OCI-LY1 (cell line): ENCODE measurements around the gene AKNAD1.

Experiments used
- H2AFZ ChIP-seq: fragments of 200-600 bp; sonication (generic), shearing (Covaris generic); 2 replicates; pipeline ENCODE4 v1.6.0; 2014; ENCODE audit warnings: antibody characterized with exemption, mild to moderate bottlenecking, low read length
- H3F3A ChIP-seq: fragments of 200-600 bp; sonication (generic), shearing (Covaris generic); 2 replicates; pipeline ENCODE4 v1.6.0; 2014; ENCODE audit warnings: mild to moderate bottlenecking, antibody characterized with exemption, low read length, moderate library complexity; ENCODE audit not compliant: insufficient read depth
- H3K27ac ChIP-seq: fragments of 200-600 bp; sonication (generic); 2 replicates; pipeline ENCODE4 v1.5.1; 2014; ENCODE audit warnings: low read length, mixed run types, mild to moderate bottlenecking, low read depth; ENCODE audit not compliant: poor library complexity, severe bottlenecking
- H3K27me3 ChIP-seq: fragments of 200-600 bp; sonication (generic); 2 replicates; pipeline ENCODE4 v1.6.0; 2014; ENCODE audit warnings: antibody characterized with exemption, mild to moderate bottlenecking, low read length, moderate library complexity; ENCODE audit not compliant: insufficient read depth
- H3K36me3 ChIP-seq: fragments of 200-600 bp; sonication (generic); 2 replicates; pipeline ENCODE4 v1.6.1; 2014; ENCODE audit warnings: mild to moderate bottlenecking, antibody characterized with exemption, low read length, moderate library complexity, mixed read lengths; ENCODE audit not compliant: insufficient read depth
- H3K4me1 ChIP-seq: fragments of 200-600 bp; sonication (generic); 2 replicates; pipeline ENCODE4 v1.5.1; 2014; ENCODE audit warnings: mild to moderate bottlenecking, low read length, moderate library complexity; ENCODE audit not compliant: insufficient read depth, severe bottlenecking
- H3K4me2 ChIP-seq: fragments of 200-600 bp; sonication (generic), shearing (Covaris generic); 2 replicates; pipeline ENCODE4 v1.6.1; 2014; ENCODE audit warnings: low read length
- H3K4me3 ChIP-seq: fragments of 200-600 bp; sonication (generic); 2 replicates; pipeline ENCODE4 v1.5.1; 2014; ENCODE audit warnings: low read length, low read depth, mild to moderate bottlenecking, mixed read lengths; ENCODE audit not compliant: poor library complexity, severe bottlenecking
- H3K79me2 ChIP-seq: fragments of 200-600 bp; shearing (Covaris generic); 2 replicates; pipeline ENCODE4 v1.6.1; 2016; ENCODE audit warnings: mixed run types, low read length, mixed read lengths; ENCODE audit not compliant: insufficient read depth
- H3K9ac ChIP-seq: fragments of 200-600 bp; sonication (generic), shearing (Covaris generic); 2 replicates; pipeline ENCODE4 v1.6.1; 2014; ENCODE audit warnings: mild to moderate bottlenecking, low read length, mixed read lengths
- H3K9me2 ChIP-seq: fragments of 200-600 bp; sonication (generic), shearing (Covaris generic); 2 replicates; pipeline ENCODE4 v1.6.1; 2014; ENCODE audit warnings: low read depth, mild to moderate bottlenecking, low read length, mixed read lengths
- H3K9me3 ChIP-seq: fragments of 200-600 bp; shearing (Covaris generic); 2 replicates; pipeline ENCODE4 v1.6.1; 2014; ENCODE audit warnings: low read length, mixed read lengths
- H4K20me1 ChIP-seq: fragments of 200-600 bp; sonication (generic), shearing (Covaris generic); 2 replicates; pipeline ENCODE4 v1.6.0; 2016; ENCODE audit warnings: mild to moderate bottlenecking, low read length; ENCODE audit not compliant: insufficient read depth
- CTCF ChIP-seq: fragments of 200-600 bp; sonication (generic), shearing (Covaris generic); IDR thresholded peaks from 2 replicates; pipeline ENCODE4 v1.5.1; 2017; ENCODE audit warnings: mild to moderate bottlenecking, antibody characterized with exemption, low read length, moderate library complexity, mixed read lengths
- EZH2 ChIP-seq: fragments of 200-600 bp; sonication (generic), shearing (Covaris generic); IDR thresholded peaks from 2 replicates; pipeline ENCODE4 v1.8.0; 2017; ENCODE audit warnings: borderline replicate concordance, mixed run types, mild to moderate bottlenecking, antibody characterized with exemption, low read length, moderate library complexity, mixed read lengths

AKNAD1 gene

GRCh38 chr1:108813326-108813725, 43.6 kb downstream of the AKNAD1 start:
- no peaks in the 10 kb centered on the region for H3K4me1 ChIP-seq
- no peak overlapping the region for H2AFZ ChIP-seq
- H3K36me3 ChIP-seq: peaks cover 10% of the 10 kb centered on the region; the same call in 1 of the 2 replicates
- H3K9me3 ChIP-seq: no peaks in the 10 kb centered on the region
- no peaks in the 10 kb centered on the region for H3K9me2 ChIP-seq
- H3K27ac ChIP-seq: no peak overlapping the region
- H3K79me2 ChIP-seq: no peaks in the 10 kb centered on the region
- H3K27me3 ChIP-seq: no peaks in the 10 kb centered on the region
- no peak overlapping the region for H3K9ac ChIP-seq
- no peak overlapping the region for H3K4me2 ChIP-seq
- TF ChIP-seq CTCF (no peak), EZH2 (no peak)
- no peak overlapping the region for H3K4me3 ChIP-seq
- no peaks in the 10 kb centered on the region for H3F3A ChIP-seq
- no peaks in the 10 kb centered on the region for H4K20me1 ChIP-seq

GRCh38 chr1:108811611-108812010, 45.3 kb downstream of the AKNAD1 start:
- Histone ChIP-seq H3K4me1 (no peaks in the 10 kb centered on the region), H3K36me3 (peaks cover 16% of the 10 kb centered on the region; the same call in 1 of the 2 replicates), H3K27ac (no peak overlapping the region), H3K4me2 (no peak overlapping the region), H3F3A (no peaks in the 10 kb centered on the region), H3K27me3 (no peaks in the 10 kb centered on the region), H4K20me1 (no peaks in the 10 kb centered on the region), H3K9me3 (no peaks in the 10 kb centered on the region), H3K9ac (no peak overlapping the region), H3K79me2 (no peaks in the 10 kb centered on the region), H3K9me2 (no peaks in the 10 kb centered on the region), H3K4me3 (no peak overlapping the region), H2AFZ (no peak overlapping the region)
- TF ChIP-seq CTCF: no peak
- TF ChIP-seq EZH2: no peak

GRCh38 chr1:108808438-108808837, 48.5 kb downstream of the AKNAD1 start:
- Histone ChIP-seq H3K4me3 (no peak overlapping the region), H3K9me2 (no peaks in the 10 kb centered on the region), H3K9ac (no peak overlapping the region), H3K4me2 (no peak overlapping the region), H3K9me3 (no peaks in the 10 kb centered on the region), H4K20me1 (no peaks in the 10 kb centered on the region), H3K4me1 (no peaks in the 10 kb centered on the region), H3K79me2 (no peaks in the 10 kb centered on the region), H3K27ac (no peak overlapping the region), H3F3A (no peaks in the 10 kb centered on the region), H2AFZ (no peak overlapping the region), H3K27me3 (no peaks in the 10 kb centered on the region), H3K36me3 (peaks cover 20% of the 10 kb centered on the region; the same call in 1 of the 2 replicates)
- TF ChIP-seq CTCF: no peak
- TF ChIP-seq EZH2: no peak
